ENCODE results near the gene MCRIP2. TPM values are rescaled to one million over a fixed set of nuclear protein-coding genes. Genes with fewer than 3 reads are reported as not detected.
A peak's percentile ranks its signal among the peaks of the same experiment; 100 is the strongest.

Gene MCRIP2
- total RNA-seq, 2 donors from 2014 or later, result 22.8 to 34.2 TPM

DNA sequence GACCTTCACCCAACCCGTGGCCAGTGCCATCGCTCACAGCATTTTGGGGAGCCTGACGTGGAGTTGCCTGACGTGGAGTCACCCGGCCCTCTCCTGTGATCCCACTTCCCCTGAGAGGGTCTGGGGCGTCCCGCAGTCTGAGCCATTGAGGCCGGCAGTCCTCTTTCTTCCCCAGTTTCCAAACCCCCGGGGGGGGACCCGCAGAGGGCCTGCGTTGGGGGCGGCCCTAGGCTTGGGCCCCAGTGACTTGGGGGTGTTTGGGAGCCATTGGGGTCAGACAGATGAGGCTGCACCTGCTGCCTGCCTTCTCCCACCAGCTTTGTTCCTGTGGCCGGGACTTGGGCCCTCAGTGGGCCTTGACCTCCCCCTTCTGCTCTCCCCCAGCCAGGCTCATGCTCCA lies 28.0 kb downstream of the MCRIP2 start:
- H3K4me3 Mint-ChIP-seq, result peak overlapping the region; percentile 70
- H3K36me3 ChIP-seq (ENCODE audit: control insufficient read depth, insufficient read depth, low read length), result peaks cover 40% of the 10 kb centered on the region
- H3K4me1 Mint-ChIP-seq, result peaks cover 3% of the 10 kb centered on the region
- WGBS, 2 experiments (ENCODE audit: insufficient coverage in 1 of 2, insufficient read length in 1 of 2), result 96 to 100% methylated on average over 4 to 13 of the region's 13 CpGs
- peaks cover 4% of the 10 kb centered on the region for H3K4me1 ChIP-seq (ENCODE audit: control insufficient read depth, insufficient read depth, low read length)
- no peaks in the 10 kb centered on the region for H3K9me3 Mint-ChIP-seq
- H3K4me3 ChIP-seq (ENCODE audit: low read length), result no peak overlapping the region
- no peaks in the 10 kb centered on the region for H3K27me3 ChIP-seq (ENCODE audit: control insufficient read depth, insufficient read depth, low read length, poor library complexity, severe bottlenecking)
- H3K27ac ChIP-seq (ENCODE audit: low read depth, low read length), result no peak overlapping the region
- TF ChIP-seq, protein P1, sequence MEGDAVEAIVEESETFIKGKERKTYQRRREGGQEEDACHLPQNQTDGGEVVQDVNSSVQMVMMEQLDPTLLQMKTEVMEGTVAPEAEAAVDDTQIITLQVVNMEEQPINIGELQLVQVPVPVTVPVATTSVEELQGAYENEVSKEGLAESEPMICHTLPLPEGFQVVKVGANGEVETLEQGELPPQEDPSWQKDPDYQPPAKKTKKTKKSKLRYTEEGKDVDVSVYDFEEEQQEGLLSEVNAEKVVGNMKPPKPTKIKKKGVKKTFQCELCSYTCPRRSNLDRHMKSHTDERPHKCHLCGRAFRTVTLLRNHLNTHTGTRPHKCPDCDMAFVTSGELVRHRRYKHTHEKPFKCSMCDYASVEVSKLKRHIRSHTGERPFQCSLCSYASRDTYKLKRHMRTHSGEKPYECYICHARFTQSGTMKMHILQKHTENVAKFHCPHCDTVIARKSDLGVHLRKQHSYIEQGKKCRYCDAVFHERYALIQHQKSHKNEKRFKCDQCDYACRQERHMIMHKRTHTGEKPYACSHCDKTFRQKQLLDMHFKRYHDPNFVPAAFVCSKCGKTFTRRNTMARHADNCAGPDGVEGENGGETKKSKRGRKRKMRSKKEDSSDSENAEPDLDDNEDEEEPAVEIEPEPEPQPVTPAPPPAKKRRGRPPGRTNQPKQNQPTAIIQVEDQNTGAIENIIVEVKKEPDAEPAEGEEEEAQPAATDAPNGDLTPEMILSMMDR (conservative IDR thresholded peaks at IDR 0.05), result no peak
- H3K36me3 Mint-ChIP-seq (ENCODE audit: low read depth), result peaks cover 18% of the 10 kb centered on the region
- no peak overlapping the region for H3K27ac Mint-ChIP-seq
- no peaks in the 10 kb centered on the region for H3K9me3 ChIP-seq (ENCODE audit: control insufficient read depth, low read length)
- H3K27me3 Mint-ChIP-seq (ENCODE audit: insufficient read depth), result no peaks in the 10 kb centered on the region
- H3K9ac ChIP-seq (ENCODE audit: extremely low read depth, low read length, poor library complexity, severe bottlenecking), result no peak overlapping the region
- DNase-seq, result no peak

DNA sequence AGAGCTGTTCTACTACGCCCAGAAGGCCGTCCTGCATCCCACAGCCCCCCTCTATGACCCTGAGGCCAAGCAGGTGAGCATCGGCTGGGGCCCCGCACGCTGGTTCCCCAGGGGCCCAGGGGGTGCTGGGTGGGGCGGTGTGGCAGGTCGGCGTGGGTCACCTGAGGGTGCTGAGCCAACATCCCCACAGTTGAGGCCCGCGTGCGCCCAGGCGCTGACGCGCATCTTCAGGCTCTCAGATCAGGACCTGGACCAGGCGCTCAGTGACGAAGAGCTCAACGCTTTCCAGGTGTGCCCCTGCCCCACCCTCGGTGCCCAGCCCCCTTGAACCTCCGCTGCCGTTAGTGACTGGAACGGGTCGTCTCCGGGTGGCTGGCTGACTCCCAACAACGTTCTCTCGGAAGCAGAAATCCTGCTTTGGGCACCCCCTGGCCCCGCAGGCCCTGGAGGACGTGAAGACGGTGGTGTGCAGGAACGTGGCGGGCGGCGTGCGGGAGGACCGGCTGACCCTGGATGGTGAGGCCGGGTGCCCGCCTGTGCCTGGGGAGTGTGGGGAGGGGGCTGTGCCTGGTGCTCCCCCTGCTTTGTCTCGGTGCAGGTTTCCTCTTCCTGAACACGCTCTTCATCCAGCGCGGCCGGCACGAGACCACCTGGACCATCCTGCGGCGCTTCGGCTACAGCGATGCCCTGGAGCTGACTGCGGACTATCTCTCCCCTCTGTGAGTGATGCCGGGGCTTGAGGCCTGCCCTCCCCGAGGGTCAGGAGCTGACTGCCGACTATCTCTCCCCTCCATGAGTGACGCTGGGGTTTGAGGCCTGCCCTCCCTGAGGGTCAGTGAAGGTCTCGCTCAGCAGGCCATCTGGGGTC lies 29.1 kb downstream of the MCRIP2 start:
- H3K9me3 ChIP-seq (ENCODE audit: control insufficient read depth, low read length), result no peaks in the 10 kb centered on the region
- peaks cover 9% of the 10 kb centered on the region for H3K4me1 Mint-ChIP-seq
- H3K27ac Mint-ChIP-seq, result no peak overlapping the region
- H3K27ac ChIP-seq (ENCODE audit: low read depth, low read length), result no peak overlapping the region
- no peaks in the 10 kb centered on the region for H3K27me3 ChIP-seq (ENCODE audit: control insufficient read depth, insufficient read depth, low read length, poor library complexity, severe bottlenecking)
- H3K36me3 Mint-ChIP-seq (ENCODE audit: low read depth), result peaks cover 18% of the 10 kb centered on the region
- no peak for DNase-seq
- TF ChIP-seq, protein P1 (conservative IDR thresholded peaks at IDR 0.05), result no peak
- peak overlapping the region; percentile 70 for H3K4me3 Mint-ChIP-seq
- WGBS, 2 experiments (ENCODE audit: insufficient coverage in 1 of 2, insufficient read length in 1 of 2), result 96% methylated on average over 27 to 48 of the region's 52 CpGs
- H3K4me3 ChIP-seq (ENCODE audit: low read length), result no peak overlapping the region
- peaks cover 4% of the 10 kb centered on the region for H3K4me1 ChIP-seq (ENCODE audit: control insufficient read depth, insufficient read depth, low read length)
- no peaks in the 10 kb centered on the region for H3K27me3 Mint-ChIP-seq (ENCODE audit: insufficient read depth)
- no peaks in the 10 kb centered on the region for H3K9me3 Mint-ChIP-seq
- no peak overlapping the region for H3K9ac ChIP-seq (ENCODE audit: extremely low read depth, low read length, poor library complexity, severe bottlenecking)
- H3K36me3 ChIP-seq (ENCODE audit: control insufficient read depth, insufficient read depth, low read length), result peaks cover 40% of the 10 kb centered on the region

DNA sequence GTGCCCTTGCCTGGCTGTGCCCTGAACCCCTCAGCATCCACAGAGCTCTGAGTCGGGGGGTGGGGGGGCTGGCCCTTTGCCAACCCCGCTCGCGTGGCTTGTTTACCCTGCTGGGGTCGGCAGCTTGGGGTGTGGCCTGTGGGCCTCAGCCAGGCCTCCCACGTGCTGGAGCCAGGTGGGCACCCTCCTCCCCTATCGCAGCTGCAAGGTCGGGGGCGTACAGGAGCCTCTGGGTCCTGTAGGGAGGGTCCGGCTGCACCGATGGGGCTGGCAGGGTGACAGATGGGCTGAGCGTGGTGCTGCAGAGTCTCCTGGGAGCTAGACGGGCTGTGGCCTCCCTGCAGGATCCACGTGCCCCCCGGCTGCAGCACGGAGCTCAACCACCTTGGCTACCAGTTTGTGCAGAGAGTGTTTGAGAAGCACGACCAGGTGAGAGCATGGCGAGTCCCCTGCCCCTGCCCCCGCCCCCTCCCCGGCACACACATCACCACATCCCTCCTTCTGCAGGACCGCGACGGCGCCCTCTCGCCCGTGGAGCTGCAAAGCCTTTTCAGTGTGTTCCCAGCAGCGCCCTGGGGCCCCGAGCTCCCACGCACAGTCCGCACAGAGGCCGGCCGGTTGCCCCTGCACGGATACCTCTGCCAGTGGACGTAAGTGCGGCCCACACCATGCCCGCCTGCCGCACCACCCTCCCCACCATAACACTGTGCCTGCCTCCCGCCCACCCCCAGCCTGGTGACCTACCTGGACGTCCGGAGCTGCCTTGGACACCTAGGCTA lies 29.9 kb downstream of the MCRIP2 start:
- Mint-ChIP-seq H3K36me3 (ENCODE audit: low read depth) (peaks cover 18% of the 10 kb centered on the region), H3K27ac (no peak overlapping the region), H3K9me3 (no peaks in the 10 kb centered on the region), H3K4me1 (peaks cover 9% of the 10 kb centered on the region), H3K27me3 (ENCODE audit: insufficient read depth) (no peaks in the 10 kb centered on the region), H3K4me3 (no peak overlapping the region)
- Histone ChIP-seq H3K9me3 (ENCODE audit: control insufficient read depth, low read length) (no peaks in the 10 kb centered on the region), H3K27ac (ENCODE audit: low read depth, low read length) (no peak overlapping the region), H3K4me3 (ENCODE audit: low read length) (no peak overlapping the region), H3K36me3 (ENCODE audit: control insufficient read depth, insufficient read depth, low read length) (peaks cover 40% of the 10 kb centered on the region), H3K4me1 (ENCODE audit: control insufficient read depth, insufficient read depth, low read length) (peaks cover 4% of the 10 kb centered on the region), H3K27me3 (ENCODE audit: control insufficient read depth, insufficient read depth, low read length, poor library complexity, severe bottlenecking) (no peaks in the 10 kb centered on the region), H3K9ac (ENCODE audit: extremely low read depth, low read length, poor library complexity, severe bottlenecking) (no peak overlapping the region)
- WGBS, 2 experiments (ENCODE audit: insufficient coverage in 1 of 2, insufficient read length in 1 of 2), result 95% methylated on average over 20 to 40 of the region's 40 CpGs
- DNase-seq, result no peak
- TF ChIP-seq, protein P1 (conservative IDR thresholded peaks at IDR 0.05), result no peak

All from endodermal cell (in vitro differentiated cells).